Upper lobe of left lung (tissue), 4 donors: Measurements from ENCODE around the gene CAP2.

ENCODE experiments used
- POLR2A ChIP-seq, 4 donors: fragments of 450-650 bp; IDR thresholded peaks; one replicate each; pipeline ENCODE4 v1.5.1; 2016 to 2017; ENCODE audit warnings: antibody characterized with exemption in 4 of 4, mild to moderate bottlenecking in 2 of 4
- TF ChIP-seq, protein P1 (sequence below), 6 experiments: fragments of 450-650 bp in 4 of 6; fragments of 200-600 bp in 2 of 6; sonication (generic) in 2 of 6; IDR thresholded peaks; one replicate each; pipeline ENCODE4 v1.5.1; 2016 to 2019; ENCODE audit warnings: antibody characterized with exemption in 6 of 6

DNA sequence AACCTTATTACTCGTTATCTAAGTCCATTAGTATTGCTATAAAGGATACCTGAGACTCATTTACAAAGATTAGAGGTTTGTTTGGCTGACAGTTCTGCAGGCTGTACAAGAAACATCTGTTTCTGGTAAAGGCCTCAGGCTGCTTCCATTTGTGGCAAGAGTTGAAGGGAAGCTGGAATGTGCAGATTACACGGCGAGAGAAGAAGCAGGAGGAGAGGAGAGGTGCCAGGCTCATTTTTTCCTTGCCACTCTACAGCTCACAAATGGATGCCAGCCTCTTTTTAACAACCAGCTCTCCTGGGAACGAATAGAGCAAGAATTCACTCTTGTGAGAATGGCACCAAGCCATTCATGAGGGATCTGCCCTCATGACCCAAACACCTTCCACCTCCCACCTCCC, 14.7 kb downstream of the CAP2 start:
- TF ChIP-seq, protein P1, sequence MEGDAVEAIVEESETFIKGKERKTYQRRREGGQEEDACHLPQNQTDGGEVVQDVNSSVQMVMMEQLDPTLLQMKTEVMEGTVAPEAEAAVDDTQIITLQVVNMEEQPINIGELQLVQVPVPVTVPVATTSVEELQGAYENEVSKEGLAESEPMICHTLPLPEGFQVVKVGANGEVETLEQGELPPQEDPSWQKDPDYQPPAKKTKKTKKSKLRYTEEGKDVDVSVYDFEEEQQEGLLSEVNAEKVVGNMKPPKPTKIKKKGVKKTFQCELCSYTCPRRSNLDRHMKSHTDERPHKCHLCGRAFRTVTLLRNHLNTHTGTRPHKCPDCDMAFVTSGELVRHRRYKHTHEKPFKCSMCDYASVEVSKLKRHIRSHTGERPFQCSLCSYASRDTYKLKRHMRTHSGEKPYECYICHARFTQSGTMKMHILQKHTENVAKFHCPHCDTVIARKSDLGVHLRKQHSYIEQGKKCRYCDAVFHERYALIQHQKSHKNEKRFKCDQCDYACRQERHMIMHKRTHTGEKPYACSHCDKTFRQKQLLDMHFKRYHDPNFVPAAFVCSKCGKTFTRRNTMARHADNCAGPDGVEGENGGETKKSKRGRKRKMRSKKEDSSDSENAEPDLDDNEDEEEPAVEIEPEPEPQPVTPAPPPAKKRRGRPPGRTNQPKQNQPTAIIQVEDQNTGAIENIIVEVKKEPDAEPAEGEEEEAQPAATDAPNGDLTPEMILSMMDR (IDR thresholded peaks at IDR 0.05), result no peak
- no peak for TF ChIP-seq POLR2A (IDR thresholded peaks at IDR 0.05)
